ENCODE measurements around the gene ADAM12. TPM values are rescaled to one million over a fixed set of nuclear protein-coding genes. Genes with fewer than 3 reads are reported as not detected.

ADAM12 gene
- total RNA-seq, 3 donors from 2014 or later (not counting 1 experiment from before 2014, with no cell fraction given) = 1.6 to 1.9 (median 1.8) TPM

DNA sequence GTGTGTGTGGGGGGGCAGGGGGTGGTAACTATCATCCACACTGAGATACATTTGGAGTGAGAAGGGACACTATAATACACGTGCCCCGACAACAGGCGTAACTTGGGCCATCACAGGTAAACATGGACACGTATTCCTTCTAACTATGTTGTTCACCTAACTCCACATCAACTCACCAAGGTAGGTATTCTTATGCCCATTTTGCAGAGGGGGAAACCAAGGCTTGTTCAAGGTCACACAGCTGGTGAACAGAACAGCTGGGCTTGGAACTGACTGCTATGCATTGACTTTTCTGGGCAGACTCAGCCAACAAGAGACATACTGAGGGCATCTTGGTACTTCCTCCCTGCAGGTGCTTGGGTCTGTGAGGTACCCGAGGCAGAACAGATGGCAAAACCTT, 170.1 kb downstream of the ADAM12 start:
- WGBS (ENCODE audit: insufficient coverage) = 75% methylated on average over 2 of the region's 5 CpGs

DNA sequence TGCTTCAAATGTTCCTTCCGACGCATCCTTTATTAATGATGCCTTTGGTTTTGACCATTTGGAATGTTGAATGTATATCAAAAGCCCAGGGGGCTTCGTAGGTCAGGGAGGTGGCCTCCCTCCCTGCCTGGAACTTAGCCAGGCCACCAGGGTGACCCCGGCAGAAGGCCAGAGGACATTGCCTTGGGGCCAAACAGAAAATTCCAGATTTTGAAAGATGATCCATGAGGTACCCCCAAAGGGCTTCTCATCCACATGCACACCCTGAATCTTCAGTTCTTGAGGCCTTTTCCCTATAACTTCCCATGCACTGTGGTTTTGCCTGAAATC, 171.7 kb downstream of the ADAM12 start:
- Histone ChIP-seq H3K9me3 (ENCODE audit: control insufficient read depth, insufficient read depth, low read length) (no peaks in the 10 kb centered on the region), H3K4me1 (ENCODE audit: control insufficient read depth, insufficient read depth, low read length) (no peaks in the 10 kb centered on the region), H3K36me3 (ENCODE audit: control insufficient read depth, insufficient read depth, low read length) (no peaks in the 10 kb centered on the region), H3K27ac (ENCODE audit: low read length) (no peak overlapping the region), H3K27me3 (ENCODE audit: control insufficient read depth, insufficient read depth, low read length) (no peaks in the 10 kb centered on the region), H3K4me3 (ENCODE audit: low read length) (no peak overlapping the region)
- DNase-seq (no peak), ATAC-seq (no peak)
- H3K4me3 Mint-ChIP-seq = no peak overlapping the region
- no peaks in the 10 kb centered on the region for H3K4me1 Mint-ChIP-seq
- 67% methylated on average over 4 of the region's 4 CpGs for WGBS (ENCODE audit: insufficient coverage)
- no peaks in the 10 kb centered on the region for H3K36me3 Mint-ChIP-seq
- TF ChIP-seq, protein P1, sequence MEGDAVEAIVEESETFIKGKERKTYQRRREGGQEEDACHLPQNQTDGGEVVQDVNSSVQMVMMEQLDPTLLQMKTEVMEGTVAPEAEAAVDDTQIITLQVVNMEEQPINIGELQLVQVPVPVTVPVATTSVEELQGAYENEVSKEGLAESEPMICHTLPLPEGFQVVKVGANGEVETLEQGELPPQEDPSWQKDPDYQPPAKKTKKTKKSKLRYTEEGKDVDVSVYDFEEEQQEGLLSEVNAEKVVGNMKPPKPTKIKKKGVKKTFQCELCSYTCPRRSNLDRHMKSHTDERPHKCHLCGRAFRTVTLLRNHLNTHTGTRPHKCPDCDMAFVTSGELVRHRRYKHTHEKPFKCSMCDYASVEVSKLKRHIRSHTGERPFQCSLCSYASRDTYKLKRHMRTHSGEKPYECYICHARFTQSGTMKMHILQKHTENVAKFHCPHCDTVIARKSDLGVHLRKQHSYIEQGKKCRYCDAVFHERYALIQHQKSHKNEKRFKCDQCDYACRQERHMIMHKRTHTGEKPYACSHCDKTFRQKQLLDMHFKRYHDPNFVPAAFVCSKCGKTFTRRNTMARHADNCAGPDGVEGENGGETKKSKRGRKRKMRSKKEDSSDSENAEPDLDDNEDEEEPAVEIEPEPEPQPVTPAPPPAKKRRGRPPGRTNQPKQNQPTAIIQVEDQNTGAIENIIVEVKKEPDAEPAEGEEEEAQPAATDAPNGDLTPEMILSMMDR (IDR thresholded peaks at IDR 0.05) = no peak
- peaks cover 17 to 26% of the 10 kb centered on the region in 2 donors for H3K27me3 Mint-ChIP-seq (ENCODE audit: low read depth in 2 of 2)
- intact Hi-C loops (cut with micrococcal nuclease) = no loop called here
- no peaks in the 10 kb centered on the region for H3K9me3 Mint-ChIP-seq
- no peak overlapping the region for H3K27ac Mint-ChIP-seq

More for the DNA sequence above, 170.1 kb downstream of the ADAM12 start:
- DNase-seq (no peak), ATAC-seq (no peak)
- no peak overlapping the region for H3K27ac Mint-ChIP-seq
- no peak overlapping the region for H3K4me3 ChIP-seq (ENCODE audit: low read length)
- H3K27ac ChIP-seq (ENCODE audit: low read length) = no peak overlapping the region
- H3K36me3 Mint-ChIP-seq = no peaks in the 10 kb centered on the region
- H3K27me3 ChIP-seq (ENCODE audit: control insufficient read depth, insufficient read depth, low read length) = no peaks in the 10 kb centered on the region
- no peaks in the 10 kb centered on the region for H3K9me3 ChIP-seq (ENCODE audit: control insufficient read depth, insufficient read depth, low read length)
- no peaks in the 10 kb centered on the region for H3K36me3 ChIP-seq (ENCODE audit: control insufficient read depth, insufficient read depth, low read length)
- no peaks in the 10 kb centered on the region for H3K9me3 Mint-ChIP-seq
- H3K4me1 ChIP-seq (ENCODE audit: control insufficient read depth, insufficient read depth, low read length) = no peaks in the 10 kb centered on the region
- TF ChIP-seq, protein P1 (IDR thresholded peaks at IDR 0.05) = no peak
- H3K4me3 Mint-ChIP-seq = no peak overlapping the region
- H3K27me3 Mint-ChIP-seq (ENCODE audit: low read depth in 2 of 2) = peaks cover 14 to 17% of the 10 kb centered on the region in 2 donors
- H3K4me1 Mint-ChIP-seq = no peaks in the 10 kb centered on the region
- intact Hi-C loops (cut with micrococcal nuclease) = no loop called here

DNA sequence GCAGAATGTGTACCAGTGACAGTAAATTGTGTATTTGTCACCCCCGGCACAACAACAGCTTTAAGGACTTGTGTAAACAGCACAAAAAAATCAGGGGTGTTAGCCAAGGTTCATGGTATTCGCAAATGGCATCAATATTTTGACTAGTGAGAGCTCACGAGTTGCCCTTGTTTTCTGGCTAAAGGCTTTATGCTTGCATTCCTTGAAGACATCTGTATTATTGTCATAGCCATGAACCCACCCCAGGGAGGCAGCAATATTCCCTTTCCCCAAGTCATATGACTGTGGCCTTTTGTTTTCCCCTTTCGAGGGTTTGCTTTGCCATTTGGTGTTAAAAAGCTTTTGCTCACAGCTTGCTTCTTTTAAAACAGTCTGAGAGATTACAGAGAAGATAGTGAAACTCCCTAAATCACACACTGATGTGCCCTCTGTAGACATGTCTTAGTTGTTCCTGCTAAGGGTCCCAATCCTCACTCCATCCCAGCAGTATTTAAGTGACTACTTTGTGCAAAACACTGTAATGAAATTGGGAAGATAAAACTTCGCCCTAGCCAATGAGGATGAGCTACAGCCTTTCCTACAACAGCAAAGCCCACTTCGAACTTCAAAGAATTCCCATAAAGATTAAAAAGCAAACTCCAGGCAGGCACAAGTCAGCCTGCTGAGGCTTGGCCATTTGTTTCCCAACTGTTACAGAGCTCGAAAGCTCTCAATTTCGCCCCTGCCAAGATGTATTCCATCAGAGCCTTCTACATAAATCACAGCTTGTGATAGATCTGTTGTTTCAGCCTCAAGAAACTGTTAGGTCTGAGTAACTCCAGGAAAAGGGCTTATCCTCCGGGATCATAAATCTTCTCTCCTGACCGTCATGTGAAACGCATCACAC, 172.3 kb downstream of the ADAM12 start:
- H3K36me3 Mint-ChIP-seq = no peaks in the 10 kb centered on the region
- H3K27me3 Mint-ChIP-seq (ENCODE audit: low read depth in 2 of 2) = peaks cover 17 to 31% of the 10 kb centered on the region in 2 donors
- Histone ChIP-seq H3K4me1 (ENCODE audit: control insufficient read depth, insufficient read depth, low read length) (no peaks in the 10 kb centered on the region), H3K9me3 (ENCODE audit: control insufficient read depth, insufficient read depth, low read length) (no peaks in the 10 kb centered on the region), H3K36me3 (ENCODE audit: control insufficient read depth, insufficient read depth, low read length) (no peaks in the 10 kb centered on the region), H3K27ac (ENCODE audit: low read length) (no peak overlapping the region), H3K27me3 (ENCODE audit: control insufficient read depth, insufficient read depth, low read length) (no peaks in the 10 kb centered on the region), H3K4me3 (ENCODE audit: low read length) (no peak overlapping the region)
- intact Hi-C loops (cut with micrococcal nuclease) = no loop called here
- no peaks in the 10 kb centered on the region for H3K4me1 Mint-ChIP-seq
- 68% methylated on average over 11 of the region's 11 CpGs for WGBS (ENCODE audit: insufficient coverage)
- no peak for DNase-seq
- no peaks in the 10 kb centered on the region for H3K9me3 Mint-ChIP-seq
- no peak overlapping the region for H3K4me3 Mint-ChIP-seq
- TF ChIP-seq, protein P1 (IDR thresholded peaks at IDR 0.05) = no peak
- no peak for ATAC-seq
- no peak overlapping the region for H3K27ac Mint-ChIP-seq
